Measurements from ENCODE around the gene AMN1.

Gene AMN1

GRCh38 chr12:31634620-31635019, 94.2 kb downstream of the AMN1 start:
- POLR2A ChIA-PET = no interaction called here
- TF ChIP-seq, protein P1, sequence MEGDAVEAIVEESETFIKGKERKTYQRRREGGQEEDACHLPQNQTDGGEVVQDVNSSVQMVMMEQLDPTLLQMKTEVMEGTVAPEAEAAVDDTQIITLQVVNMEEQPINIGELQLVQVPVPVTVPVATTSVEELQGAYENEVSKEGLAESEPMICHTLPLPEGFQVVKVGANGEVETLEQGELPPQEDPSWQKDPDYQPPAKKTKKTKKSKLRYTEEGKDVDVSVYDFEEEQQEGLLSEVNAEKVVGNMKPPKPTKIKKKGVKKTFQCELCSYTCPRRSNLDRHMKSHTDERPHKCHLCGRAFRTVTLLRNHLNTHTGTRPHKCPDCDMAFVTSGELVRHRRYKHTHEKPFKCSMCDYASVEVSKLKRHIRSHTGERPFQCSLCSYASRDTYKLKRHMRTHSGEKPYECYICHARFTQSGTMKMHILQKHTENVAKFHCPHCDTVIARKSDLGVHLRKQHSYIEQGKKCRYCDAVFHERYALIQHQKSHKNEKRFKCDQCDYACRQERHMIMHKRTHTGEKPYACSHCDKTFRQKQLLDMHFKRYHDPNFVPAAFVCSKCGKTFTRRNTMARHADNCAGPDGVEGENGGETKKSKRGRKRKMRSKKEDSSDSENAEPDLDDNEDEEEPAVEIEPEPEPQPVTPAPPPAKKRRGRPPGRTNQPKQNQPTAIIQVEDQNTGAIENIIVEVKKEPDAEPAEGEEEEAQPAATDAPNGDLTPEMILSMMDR (IDR thresholded peaks at IDR 0.05; ENCODE audit: control extremely low read depth, extremely low read depth, low read depth, missing control alignments) = no peak
- DNase-seq (ENCODE audit: extremely low spot score) = no peak
- CTCF ChIA-PET = interaction anchor here (2.9 kb wide), 1 partner anchor 230 kb away, joined by 30 read pairs; no protein-coding TSS in a partner anchor

DNA sequence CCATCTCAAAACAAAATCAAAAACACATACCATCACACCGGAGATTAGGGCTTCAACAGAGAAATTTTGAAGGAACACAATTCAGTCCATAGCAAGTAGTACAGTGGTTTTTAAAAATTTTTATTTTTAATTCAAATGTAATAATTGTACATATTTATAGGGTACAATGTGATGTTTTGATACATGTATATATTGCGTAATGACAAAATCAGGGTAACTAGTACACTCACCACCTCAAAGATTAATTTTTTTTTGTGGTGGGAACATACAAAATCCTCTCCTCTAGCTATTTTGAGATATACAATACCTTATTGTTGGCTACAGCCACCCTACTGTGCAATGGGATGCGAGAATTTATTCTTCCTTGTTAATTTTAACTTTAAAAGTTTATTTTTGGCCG, 95.4 kb downstream of the AMN1 start:
- TF ChIP-seq, protein P1 (IDR thresholded peaks at IDR 0.05; ENCODE audit: control extremely low read depth, extremely low read depth, low read depth, missing control alignments) = no peak
- POLR2A ChIA-PET = no interaction called here
- no peak for DNase-seq (ENCODE audit: extremely low spot score)
- CTCF ChIA-PET = interaction anchor here (4.6 kb wide), 1 partner anchor 230 kb away, joined by 25 read pairs; no protein-coding TSS in a partner anchor

GRCh38 chr12:31631809-31632208, 97.0 kb downstream of the AMN1 start:
- ChIA-PET POLR2A (no interaction called here), CTCF (interaction anchor here (0.7 to 4.6 kb wide), 4 partner anchors 10 to 380 kb away, joined by 3 to 25 read pairs (median 3); no protein-coding TSS in a partner anchor)
- TF ChIP-seq, protein P1 (IDR thresholded peaks at IDR 0.05; ENCODE audit: control extremely low read depth, extremely low read depth, low read depth, missing control alignments) = no peak
- DNase-seq (ENCODE audit: extremely low spot score) = no peak

GRCh38 chr12:31631023-31631724, 97.6 kb downstream of the AMN1 start:
- no peak for DNase-seq (ENCODE audit: extremely low spot score)
- TF ChIP-seq, protein P1 (IDR thresholded peaks at IDR 0.05; ENCODE audit: control extremely low read depth, extremely low read depth, low read depth, missing control alignments) = no peak
- ChIA-PET CTCF (interaction anchor here (1.1 to 4.6 kb wide), 2 partner anchors 227 to 360 kb away, joined by 3 to 25 read pairs; no protein-coding TSS in a partner anchor), POLR2A (no interaction called here)

DNA sequence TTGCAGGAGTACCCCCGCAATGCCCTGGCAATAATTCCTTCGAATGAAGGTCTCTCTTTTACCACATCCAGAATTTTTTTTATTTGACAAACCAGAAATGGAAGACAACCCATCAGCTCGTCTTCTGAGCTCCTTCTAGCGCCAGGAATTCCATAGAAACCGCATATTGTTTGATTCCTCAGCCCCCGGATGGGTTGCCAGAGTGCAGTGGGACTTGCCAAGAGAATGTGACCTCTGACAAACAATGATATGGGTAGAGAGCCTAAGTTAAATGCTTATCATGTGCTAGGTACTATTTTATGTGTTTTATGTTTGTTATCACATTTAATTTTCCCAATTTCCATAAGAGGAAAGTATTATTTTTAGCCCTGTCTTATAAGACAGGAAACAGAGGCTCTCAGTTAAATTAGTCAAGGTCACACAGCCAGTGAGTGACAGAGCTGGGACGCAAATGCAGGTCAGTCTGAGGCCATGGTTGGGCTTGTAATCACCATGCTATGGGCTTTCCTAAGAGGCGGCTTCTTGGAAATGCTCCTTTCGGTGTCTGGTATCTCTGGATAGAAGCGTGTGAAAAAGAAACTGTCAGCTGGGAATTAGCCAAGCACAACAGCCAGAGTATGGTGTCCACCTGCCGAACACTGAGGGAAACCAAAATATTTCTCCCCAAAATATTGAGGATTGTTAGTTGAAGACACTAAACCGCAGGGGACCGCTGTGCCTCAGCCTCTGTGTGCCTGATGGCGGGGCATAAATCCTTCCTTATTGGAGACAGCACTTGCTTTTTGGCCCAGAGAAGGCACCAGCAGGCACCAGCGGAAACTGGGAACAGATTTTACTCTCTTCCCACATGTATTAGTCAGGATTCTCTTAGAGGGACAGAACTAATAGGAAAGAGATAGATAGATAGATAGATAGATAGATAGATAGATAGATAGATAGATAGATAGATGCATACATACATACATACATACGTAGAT, 98.8 kb downstream of the AMN1 start:
- CTCF ChIA-PET = interaction anchor here (0.6 to 4.6 kb wide), 2 partner anchors 27 to 226 kb away, joined by 3 to 25 read pairs; no protein-coding TSS in a partner anchor
- TF ChIP-seq, protein P1 (IDR thresholded peaks at IDR 0.05; ENCODE audit: control extremely low read depth, extremely low read depth, low read depth, missing control alignments) = no peak
- DNase-seq (ENCODE audit: extremely low spot score) = no peak
- POLR2A ChIA-PET = no interaction called here

GRCh38 chr12:31627456-31628054, 101.3 kb downstream of the AMN1 start:
- CTCF ChIA-PET = interaction anchor here (1.0 kb wide), 2 partner anchors 18 to 225 kb away, joined by 3 read pairs; no protein-coding TSS in a partner anchor
- POLR2A ChIA-PET = interaction anchor here (0.5 kb wide), 1 partner anchor 302 kb away, joined by 5 read pairs; the partner anchor contains the start of gene SINHCAF
- TF ChIP-seq, protein P1 (IDR thresholded peaks at IDR 0.05; ENCODE audit: control extremely low read depth, extremely low read depth, low read depth, missing control alignments) = no peak
- no peak for DNase-seq (ENCODE audit: extremely low spot score)
